Measurements from ENCODE around the gene GOLGA3. TPM values are rescaled to one million over a fixed set of nuclear protein-coding genes. Genes with fewer than 3 reads are reported as not detected.

Gene GOLGA3
- total RNA-seq, 1 donor, result 127 TPM

DNA sequence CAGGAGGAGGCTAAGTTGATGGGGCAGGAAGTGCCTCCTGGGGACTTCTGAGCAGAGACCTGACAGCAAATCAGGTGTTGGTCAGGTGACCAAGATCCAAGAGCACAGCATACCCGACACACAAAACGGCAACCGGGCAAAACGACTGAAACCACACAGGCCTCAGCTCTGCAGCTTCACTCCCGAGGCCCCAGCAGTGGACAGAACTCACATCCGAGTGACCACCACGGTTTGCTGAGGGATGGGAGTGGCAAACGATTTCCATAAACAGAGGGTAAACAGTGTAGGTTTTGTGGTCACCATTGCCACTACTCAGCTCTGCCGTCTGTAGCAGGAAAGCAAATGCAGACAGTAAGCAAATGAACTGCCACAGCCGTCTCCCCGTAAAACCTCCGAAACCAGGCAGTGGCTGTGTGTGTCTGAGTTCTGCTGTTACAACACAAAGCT is 44.3 kb upstream of the GOLGA3 start:
- peak; percentile 48 for DNase-seq (ENCODE audit: insufficient read length, low spot score, missing footprints)
- TF ChIP-seq, protein P1, sequence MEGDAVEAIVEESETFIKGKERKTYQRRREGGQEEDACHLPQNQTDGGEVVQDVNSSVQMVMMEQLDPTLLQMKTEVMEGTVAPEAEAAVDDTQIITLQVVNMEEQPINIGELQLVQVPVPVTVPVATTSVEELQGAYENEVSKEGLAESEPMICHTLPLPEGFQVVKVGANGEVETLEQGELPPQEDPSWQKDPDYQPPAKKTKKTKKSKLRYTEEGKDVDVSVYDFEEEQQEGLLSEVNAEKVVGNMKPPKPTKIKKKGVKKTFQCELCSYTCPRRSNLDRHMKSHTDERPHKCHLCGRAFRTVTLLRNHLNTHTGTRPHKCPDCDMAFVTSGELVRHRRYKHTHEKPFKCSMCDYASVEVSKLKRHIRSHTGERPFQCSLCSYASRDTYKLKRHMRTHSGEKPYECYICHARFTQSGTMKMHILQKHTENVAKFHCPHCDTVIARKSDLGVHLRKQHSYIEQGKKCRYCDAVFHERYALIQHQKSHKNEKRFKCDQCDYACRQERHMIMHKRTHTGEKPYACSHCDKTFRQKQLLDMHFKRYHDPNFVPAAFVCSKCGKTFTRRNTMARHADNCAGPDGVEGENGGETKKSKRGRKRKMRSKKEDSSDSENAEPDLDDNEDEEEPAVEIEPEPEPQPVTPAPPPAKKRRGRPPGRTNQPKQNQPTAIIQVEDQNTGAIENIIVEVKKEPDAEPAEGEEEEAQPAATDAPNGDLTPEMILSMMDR (IDR thresholded peaks at IDR 0.05; ENCODE audit: extremely low read depth, low read depth, low read length), result no peak
- Histone ChIP-seq H2AFZ (ENCODE audit: low read length) (no peak overlapping the region), H3K4me2 (ENCODE audit: insufficient read depth, low read length) (no peak overlapping the region), H3K27me3 (ENCODE audit: insufficient read depth, low read length) (no peaks in the 10 kb centered on the region), H3K4me1 (ENCODE audit: insufficient read depth, low read length) (no peaks in the 10 kb centered on the region), H3K36me3 (ENCODE audit: insufficient read depth, low read length) (peaks cover 59% of the 10 kb centered on the region), H3K4me3 (ENCODE audit: insufficient read depth, low read length) (no peak overlapping the region), H3K79me2 (ENCODE audit: insufficient read depth, low read length) (peaks cover 36% of the 10 kb centered on the region), H4K20me1 (ENCODE audit: insufficient read depth, low read length) (peaks cover 4% of the 10 kb centered on the region), H3K9me3 (ENCODE audit: low read depth, low read length) (no peaks in the 10 kb centered on the region), H3K27ac (ENCODE audit: low read depth, low read length) (no peak overlapping the region)

- H3K9me3 ChIP-seq (ENCODE audit: low read depth, low read length), result no peaks in the 10 kb centered on the region
- peaks cover 63% of the 10 kb centered on the region for H3K36me3 ChIP-seq (ENCODE audit: insufficient read depth, low read length)
- no peak overlapping the region for H3K4me2 ChIP-seq (ENCODE audit: insufficient read depth, low read length)
- H2AFZ ChIP-seq (ENCODE audit: low read length), result no peak overlapping the region
- no peaks in the 10 kb centered on the region for H3K4me1 ChIP-seq (ENCODE audit: insufficient read depth, low read length)
- peak; percentile 18 for DNase-seq (ENCODE audit: insufficient read length, low spot score, missing footprints)
- H4K20me1 ChIP-seq (ENCODE audit: insufficient read depth, low read length), result peaks cover 3% of the 10 kb centered on the region
- H3K27ac ChIP-seq (ENCODE audit: low read depth, low read length), result no peak overlapping the region
- H3K4me3 ChIP-seq (ENCODE audit: insufficient read depth, low read length), result no peak overlapping the region
- no peaks in the 10 kb centered on the region for H3K27me3 ChIP-seq (ENCODE audit: insufficient read depth, low read length)
- peaks cover 34% of the 10 kb centered on the region for H3K79me2 ChIP-seq (ENCODE audit: insufficient read depth, low read length)
- TF ChIP-seq, protein P1 (IDR thresholded peaks at IDR 0.05; ENCODE audit: extremely low read depth, low read depth, low read length), result no peak
Observed at GRCh38 chr12:132872073-132872855, 43.6 kb upstream of the GOLGA3 start.

DNA sequence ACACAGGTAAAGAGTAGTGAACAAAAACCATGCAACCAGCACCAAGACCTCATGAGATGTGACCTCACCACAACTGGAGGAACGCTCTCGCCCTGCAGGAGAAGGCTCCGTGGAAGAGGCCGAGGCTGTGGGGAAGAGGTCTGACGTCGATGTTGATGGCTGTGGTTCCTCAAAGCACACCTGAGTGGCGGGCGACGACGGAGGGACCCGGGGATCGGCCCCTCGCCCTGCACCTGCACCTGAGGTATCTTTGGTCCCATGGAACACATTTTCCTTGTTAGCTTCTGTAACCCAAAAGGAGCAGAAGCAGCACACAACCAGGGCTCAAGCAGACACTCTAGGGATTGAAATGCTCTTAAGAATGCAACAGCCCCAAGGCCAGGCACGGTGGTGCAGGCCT is 40.9 kb upstream of the GOLGA3 start:
- Histone ChIP-seq H3K4me2 (ENCODE audit: insufficient read depth, low read length) (no peak overlapping the region), H3K27ac (ENCODE audit: low read depth, low read length) (no peak overlapping the region), H3K4me1 (ENCODE audit: insufficient read depth, low read length) (no peaks in the 10 kb centered on the region), H3K4me3 (ENCODE audit: insufficient read depth, low read length) (no peak overlapping the region), H3K27me3 (ENCODE audit: insufficient read depth, low read length) (no peaks in the 10 kb centered on the region), H2AFZ (ENCODE audit: low read length) (no peak overlapping the region), H3K79me2 (ENCODE audit: insufficient read depth, low read length) (peaks cover 36% of the 10 kb centered on the region), H3K36me3 (ENCODE audit: insufficient read depth, low read length) (peaks cover 63% of the 10 kb centered on the region), H3K9me3 (ENCODE audit: low read depth, low read length) (peaks cover 2% of the 10 kb centered on the region), H4K20me1 (ENCODE audit: insufficient read depth, low read length) (peaks cover 5% of the 10 kb centered on the region)
- DNase-seq (ENCODE audit: insufficient read length, low spot score, missing footprints), result peak; percentile 57
- TF ChIP-seq, protein P1 (IDR thresholded peaks at IDR 0.05; ENCODE audit: extremely low read depth, low read depth, low read length), result no peak

DNA sequence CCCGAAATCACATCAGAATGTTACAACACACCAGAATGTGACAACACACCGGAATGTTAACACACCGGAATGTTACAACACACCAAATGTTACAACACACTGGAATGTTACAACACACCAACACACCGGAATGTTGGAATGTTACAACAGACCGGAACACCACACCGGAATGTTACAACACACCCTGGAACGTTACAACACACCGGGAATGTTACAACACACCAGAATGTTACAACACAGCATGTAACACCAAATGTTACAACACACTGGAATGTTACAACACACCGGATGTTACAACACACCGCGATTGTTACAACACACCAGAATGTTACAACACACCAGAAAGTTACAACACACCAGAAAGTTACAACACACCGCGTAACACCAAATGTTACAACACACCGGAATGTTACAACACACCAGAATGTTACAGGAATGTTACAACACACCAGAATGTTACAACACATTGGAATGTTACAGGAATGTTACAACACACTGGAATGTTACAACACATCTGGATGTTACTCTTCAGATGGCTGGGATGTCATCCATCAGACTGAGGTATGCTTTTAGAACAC is 37.7 kb upstream of the GOLGA3 start:
- Histone ChIP-seq H3K4me2 (ENCODE audit: insufficient read depth, low read length) (no peak overlapping the region), H3K79me2 (ENCODE audit: insufficient read depth, low read length) (peaks cover 33% of the 10 kb centered on the region), H3K27ac (ENCODE audit: low read depth, low read length) (peak overlapping the region; percentile 1), H3K9me3 (ENCODE audit: low read depth, low read length) (peaks cover 2% of the 10 kb centered on the region), H2AFZ (ENCODE audit: low read length) (no peak overlapping the region), H4K20me1 (ENCODE audit: insufficient read depth, low read length) (peaks cover 5% of the 10 kb centered on the region), H3K27me3 (ENCODE audit: insufficient read depth, low read length) (no peaks in the 10 kb centered on the region), H3K4me3 (ENCODE audit: insufficient read depth, low read length) (no peak overlapping the region), H3K4me1 (ENCODE audit: insufficient read depth, low read length) (no peaks in the 10 kb centered on the region), H3K36me3 (ENCODE audit: insufficient read depth, low read length) (peaks cover 49% of the 10 kb centered on the region)
- TF ChIP-seq, protein P1 (IDR thresholded peaks at IDR 0.05; ENCODE audit: extremely low read depth, low read depth, low read length), result no peak
- DNase-seq (ENCODE audit: insufficient read length, low spot score, missing footprints), result peak; percentile 66
